Stimulated activated CD4-positive, alpha-beta T cell treated with anti-CD3 and anti-CD28 coated beads, Interleukin-15, amount 100 ng/mL, for 24 hours (primary cell): ENCODE data around the gene ABHD2.
"Not testable (repeated sequence)": the region's sequence is repeated elsewhere in the genome, so short reads cannot be mapped to it uniquely, and the experiment has no call there.

Experiments used
- DNase-seq: peaks from one replicate; pipeline ENCODE4 v3.0.0-alpha.2; 2020

Gene ABHD2

GRCh38 chr15:89075846-89076245, 12.4 kb upstream of the ABHD2 start:
- no peak for DNase-seq

GRCh38 chr15:89077750-89078149, 10.5 kb upstream of the ABHD2 start:
- DNase-seq, result no peak

GRCh38 chr15:89078851-89079810, 9.1 kb upstream of the ABHD2 start:
- DNase-seq, result no peak

GRCh38 chr15:89081878-89082277, 6.4 kb upstream of the ABHD2 start:
- no peak for DNase-seq

GRCh38 chr15:89083246-89083645, 5.0 kb upstream of the ABHD2 start:
- no peak for DNase-seq

- DNase-seq, result no peak
Observed at GRCh38 chr15:89085289-89085926, 2.8 kb upstream of the ABHD2 start.

- not testable (repeated sequence) for DNase-seq
Observed at GRCh38 chr15:89085933-89086332, 2.3 kb upstream of the ABHD2 start.

- not testable (repeated sequence) for DNase-seq
Observed at GRCh38 chr15:89086390-89086789, 1.9 kb upstream of the ABHD2 start.

GRCh38 chr15:89087161-89087829, 961 bp upstream of the ABHD2 start:
- no peak for DNase-seq

GRCh38 chr15:89088605-89089315, 504 bp downstream of the ABHD2 start:
- no peak for DNase-seq

- DNase-seq, result no peak
Observed at GRCh38 chr15:89089316-89090230, 1.3 kb downstream of the ABHD2 start.

- DNase-seq, result peak; percentile 63
Observed at GRCh38 chr15:89090791-89091626, 2.8 kb downstream of the ABHD2 start.

GRCh38 chr15:89091627-89092220, 3.5 kb downstream of the ABHD2 start:
- no peak for DNase-seq

- no peak for DNase-seq
Observed at GRCh38 chr15:89093509-89093908, 5.3 kb downstream of the ABHD2 start.

- DNase-seq, result no peak
Observed at GRCh38 chr15:89095073-89095472, 6.8 kb downstream of the ABHD2 start.

GRCh38 chr15:89095556-89095955, 7.3 kb downstream of the ABHD2 start:
- no peak for DNase-seq

- no peak for DNase-seq
Observed at GRCh38 chr15:89096664-89097063, 8.4 kb downstream of the ABHD2 start.

GRCh38 chr15:89097313-89097712, 9.1 kb downstream of the ABHD2 start:
- no peak for DNase-seq

GRCh38 chr15:89098281-89098680, 10.0 kb downstream of the ABHD2 start:
- no peak for DNase-seq

GRCh38 chr15:89099968-89100367, 11.7 kb downstream of the ABHD2 start:
- DNase-seq, result no peak
